ENCODE measurements around the gene PLEKHM1. TPM values are rescaled to one million over a fixed set of nuclear protein-coding genes. Genes with fewer than 3 reads are reported as not detected.

PLEKHM1 gene
- total and polyA plus RNA-seq, 2 of the 4 experiments (the other 2 are of a cell fraction) = 4.7 to 16.4 TPM

- intact Hi-C loops (cut with micrococcal nuclease) = loop anchor here (10.0 kb wide), 1 partner anchor 428 kb away; no protein-coding TSS in a partner anchor
Observed at GRCh38 chr17:45426561-45426960, 64.0 kb downstream of the PLEKHM1 start.

More at GRCh38 chr17:45426561-45426960, 64.0 kb downstream of the PLEKHM1 start:
- Histone ChIP-seq H3K4ac (ENCODE audit: low read depth, low read length) (no peak overlapping the region), H2BK5ac (ENCODE audit: low read depth, low read length, poor library complexity, severe bottlenecking) (no peak overlapping the region), H2BK20ac (ENCODE audit: low read depth, low read length) (no peak overlapping the region), H3K27me3 (ENCODE audit: control insufficient read depth, insufficient read depth, low read length) (peaks cover 44% of the 10 kb centered on the region), H3K27ac (ENCODE audit: insufficient read depth, low read length) (no peak overlapping the region), H3K56ac (ENCODE audit: extremely low read depth, insufficient read depth, low read length) (no peak overlapping the region), H2AK9ac (replicated peaks; ENCODE audit: low read depth, low read length, poor library complexity) (no peak overlapping the region), H3K4me2 (ENCODE audit: low read depth, low read length) (no peak overlapping the region), H3K79me1 (ENCODE audit: low read depth in 1 of 2, low read length in 2 of 2) (no peaks in the 10 kb centered on the region), H2AK5ac (ENCODE audit: low read depth, low read length) (no peak overlapping the region), H3K9ac (ENCODE audit: low read depth, low read length) (no peak overlapping the region), H3K4me3 (ENCODE audit: insufficient read depth, low read depth, low read length) (no peak overlapping the region), H4K91ac (ENCODE audit: insufficient read depth, low read depth, low read length) (no peak overlapping the region), H3K23ac (ENCODE audit: low read depth, low read length) (no peak overlapping the region), H3K14ac (replicated peaks; ENCODE audit: low read depth, low read length) (no peak overlapping the region), H3K18ac (ENCODE audit: low read depth, low read length) (no peak overlapping the region), H3K36me3 (ENCODE audit: control insufficient read depth, insufficient read depth, low read length) (no peaks in the 10 kb centered on the region), H3K9me1 (ENCODE audit: insufficient read depth, low read length) (no peaks in the 10 kb centered on the region), H3K9me3 (ENCODE audit: control insufficient read depth, insufficient read depth, low read length) (0 out of 2 replicates have a peak, but pooled peaks cover 2% of the 10 kb centered on the region), H4K8ac (ENCODE audit: low read depth in 2 of 2, low read length in 2 of 2) (no peak overlapping the region), H4K20me1 (ENCODE audit: insufficient read depth, low read length) (peaks cover 16% of the 10 kb centered on the region; the same call in 1 of the 2 replicates), H2BK120ac (ENCODE audit: low read depth, low read length) (no peak overlapping the region), H3K4me1 (ENCODE audit: control insufficient read depth, insufficient read depth, low read length) (peaks cover 4% of the 10 kb centered on the region; the same call in 1 of the 2 replicates), H2AFZ (replicated peaks; ENCODE audit: low read length, poor library complexity) (no peak overlapping the region), H4K5ac (ENCODE audit: low read depth, low read length) (no peak overlapping the region), H2BK15ac (ENCODE audit: low read depth, low read length) (no peak overlapping the region)
- WGBS, 2 experiments (ENCODE audit: extremely low coverage in 2 of 2, insufficient read length in 1 of 2) = 62% methylated on average over 3 of the region's 7 CpGs; no CpG with 5 or more reads in 1 of the 2 experiments
- dilution Hi-C loops (cut with HindIII; ENCODE audit: low sequenced_read_pairs, unreplicated experiment) = no loop called here
- no peak for TF ChIP-seq BHLHE40 (IDR thresholded peaks at IDR 0.05; ENCODE audit: low read depth, low read length)
- no peak for TF ChIP-seq MAZ (IDR thresholded peaks at IDR 0.05; ENCODE audit: borderline replicate concordance, low read depth, low read length)
- no peak for TF ChIP-seq MAFK (IDR thresholded peaks at IDR 0.05; ENCODE audit: low read depth, low read length)
- no peak for TF ChIP-seq RFX5 (IDR thresholded peaks at IDR 0.05; ENCODE audit: low read depth, low read length)
- TF ChIP-seq CTCF (conservative IDR thresholded peaks at IDR 0.05; ENCODE audit: low read depth, low read length) = no peak
- no peak for TF ChIP-seq FOS (IDR thresholded peaks at IDR 0.05; ENCODE audit: low read depth, low read length)
- TF ChIP-seq SMC3 (IDR thresholded peaks at IDR 0.05; ENCODE audit: low read depth, low read length) = no peak
- in situ Hi-C loops (cut with MboI; ENCODE audit: low sequenced_read_pairs) = no loop called here
- BruUV-seq (replicated peaks) = no TSS peak
- ChIA-PET POLR2A (ENCODE audit: unreplicated experiment) (no interaction called here), CTCF (interaction anchor here (1.1 kb wide), 1 partner anchor 31 kb away, joined by 3 read pairs; no protein-coding TSS in a partner anchor)
- DNase-seq (no peak), ATAC-seq (ENCODE audit: low read depth) (no peak)
